ENCODE data around the gene WT1.

WT1 gene

GRCh38 chr11:32469791-32470190, 34.5 kb upstream of the WT1 start:
- no peak for TF ChIP-seq CTCF (IDR thresholded peaks at IDR 0.05; ENCODE audit: low read depth, low read length)
- no peaks in the 10 kb centered on the region for H3K36me3 ChIP-seq
- DNase-seq = no peak
- peaks cover 27% of the 10 kb centered on the region for H3K27me3 ChIP-seq (ENCODE audit: insufficient read depth, low read depth, severe bottlenecking)
- H3K27ac ChIP-seq = no peak overlapping the region
- H3K9me3 ChIP-seq (ENCODE audit: severe bottlenecking) = no peaks in the 10 kb centered on the region
- H3K4me3 ChIP-seq (ENCODE audit: low read depth, low read length) = no peak overlapping the region

DNA sequence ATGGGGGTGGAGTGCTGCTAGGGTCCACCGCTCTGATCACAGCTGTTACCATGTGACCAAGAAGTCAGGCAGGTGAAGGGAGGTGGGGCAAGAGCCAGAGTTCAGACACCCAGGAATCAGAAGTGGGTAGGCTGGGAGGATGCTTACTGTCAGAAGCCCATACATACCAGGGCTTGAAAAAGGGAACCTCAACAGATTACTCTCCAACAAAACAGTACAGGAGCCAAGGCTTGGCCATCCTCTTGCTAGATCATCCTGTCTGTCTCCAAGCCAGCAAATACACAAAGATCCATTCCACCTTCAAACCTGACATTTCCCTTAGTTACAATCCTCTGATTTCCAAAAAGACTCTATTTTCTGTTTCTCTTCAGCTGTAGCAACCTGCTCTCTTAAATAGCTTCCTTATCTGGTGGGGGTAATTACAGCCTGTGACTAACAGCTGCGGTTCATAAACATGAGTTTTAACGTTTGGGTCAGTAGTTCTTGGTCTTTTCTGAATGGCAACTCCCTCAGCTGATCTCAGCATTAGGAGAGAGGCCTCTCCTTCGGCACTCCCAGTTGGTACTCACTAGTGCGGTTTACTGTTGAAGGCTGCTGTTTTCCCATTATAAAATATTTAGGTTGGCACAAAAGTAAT, 31.1 kb upstream of the WT1 start:
- H3K27ac ChIP-seq = no peak overlapping the region
- no peak for DNase-seq
- H3K36me3 ChIP-seq = no peaks in the 10 kb centered on the region
- H3K27me3 ChIP-seq (ENCODE audit: insufficient read depth, low read depth, severe bottlenecking) = peaks cover 39% of the 10 kb centered on the region
- no peak for TF ChIP-seq CTCF (IDR thresholded peaks at IDR 0.05; ENCODE audit: low read depth, low read length)
- H3K9me3 ChIP-seq (ENCODE audit: severe bottlenecking) = no peaks in the 10 kb centered on the region
- H3K4me3 ChIP-seq (ENCODE audit: low read depth, low read length) = no peak overlapping the region

GRCh38 chr11:32464078-32464477, 28.7 kb upstream of the WT1 start:
- DNase-seq = no peak
- H3K4me3 ChIP-seq (ENCODE audit: low read depth, low read length) = no peak overlapping the region
- no peaks in the 10 kb centered on the region for H3K9me3 ChIP-seq (ENCODE audit: severe bottlenecking)
- no peaks in the 10 kb centered on the region for H3K36me3 ChIP-seq
- H3K27me3 ChIP-seq (ENCODE audit: insufficient read depth, low read depth, severe bottlenecking) = peaks cover 42% of the 10 kb centered on the region
- no peak overlapping the region for H3K27ac ChIP-seq
- no peak for TF ChIP-seq CTCF (IDR thresholded peaks at IDR 0.05; ENCODE audit: low read depth, low read length)

GRCh38 chr11:32462011-32462690, 26.8 kb upstream of the WT1 start:
- Histone ChIP-seq H3K27me3 (ENCODE audit: insufficient read depth, low read depth, severe bottlenecking) (peaks cover 40% of the 10 kb centered on the region), H3K4me3 (ENCODE audit: low read depth, low read length) (no peak overlapping the region), H3K9me3 (ENCODE audit: severe bottlenecking) (no peaks in the 10 kb centered on the region), H3K27ac (no peak overlapping the region), H3K36me3 (no peaks in the 10 kb centered on the region)
- TF ChIP-seq CTCF (IDR thresholded peaks at IDR 0.05; ENCODE audit: low read depth, low read length) = no peak
- DNase-seq = no peak

DNA sequence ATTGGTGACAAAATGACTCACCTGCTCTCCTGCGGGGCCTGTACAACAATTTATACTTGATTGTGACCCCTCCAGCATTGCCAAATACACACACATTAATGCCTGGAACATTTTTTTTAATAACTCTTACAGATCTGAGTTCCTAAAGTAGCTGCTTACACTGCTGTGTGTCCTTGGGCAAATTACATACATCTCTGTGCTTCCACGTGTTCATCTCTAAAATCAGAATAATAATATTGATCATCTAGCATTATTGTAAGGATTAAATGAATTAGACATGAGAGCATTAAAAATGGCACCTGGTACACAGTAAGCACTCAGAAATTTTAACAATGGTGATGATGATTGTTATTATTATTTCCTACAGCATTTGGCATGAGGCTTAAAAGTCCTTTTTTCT, 21.5 kb upstream of the WT1 start:
- no peak for DNase-seq
- Histone ChIP-seq H3K36me3 (no peaks in the 10 kb centered on the region), H3K9me3 (ENCODE audit: severe bottlenecking) (no peaks in the 10 kb centered on the region), H3K4me3 (ENCODE audit: low read depth, low read length) (no peak overlapping the region), H3K27ac (no peak overlapping the region), H3K27me3 (ENCODE audit: insufficient read depth, low read depth, severe bottlenecking) (peaks cover 40% of the 10 kb centered on the region)
- no peak for TF ChIP-seq CTCF (IDR thresholded peaks at IDR 0.05; ENCODE audit: low read depth, low read length)

Measured in WERI-Rb-1 (cell line).